DMS53 (cell line): ENCODE results near the gene GALM.
"Not testable (repeated sequence)": the region's sequence is repeated elsewhere in the genome, so short reads cannot be mapped to it uniquely, and the experiment has no call there.

Source experiments
- DNase-seq: peaks from one replicate; lab custom pipeline; 2025; lab: John Stamatoyannopoulos, UW

GALM gene

DNA sequence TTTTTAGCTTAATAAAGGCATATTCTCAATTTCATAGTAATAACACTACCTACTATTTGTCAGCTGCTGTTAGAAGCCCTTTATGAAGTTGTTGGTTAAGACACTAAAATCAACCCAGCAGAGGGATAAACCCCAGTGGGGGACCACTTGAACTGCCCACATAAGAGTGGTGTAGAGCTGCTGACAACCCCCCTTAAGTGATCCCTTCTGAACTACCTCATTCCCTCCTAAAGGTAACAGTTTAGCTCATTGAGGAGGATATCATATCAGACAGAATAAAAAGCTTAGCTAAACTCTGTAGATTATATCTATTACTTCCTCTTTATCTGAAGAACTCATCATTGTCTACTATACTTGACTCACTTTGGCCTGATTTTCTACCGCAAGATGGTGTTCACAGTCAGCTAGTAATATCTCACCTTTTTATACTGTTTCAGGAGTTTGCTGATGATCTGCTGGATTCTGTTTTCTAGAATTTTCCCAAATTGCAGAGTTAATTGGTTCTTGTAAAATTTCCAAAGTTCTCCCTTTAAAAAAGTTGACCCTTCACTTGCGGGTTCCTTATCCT, 16.2 kb downstream of the GALM start:
- no peak for DNase-seq

DNA sequence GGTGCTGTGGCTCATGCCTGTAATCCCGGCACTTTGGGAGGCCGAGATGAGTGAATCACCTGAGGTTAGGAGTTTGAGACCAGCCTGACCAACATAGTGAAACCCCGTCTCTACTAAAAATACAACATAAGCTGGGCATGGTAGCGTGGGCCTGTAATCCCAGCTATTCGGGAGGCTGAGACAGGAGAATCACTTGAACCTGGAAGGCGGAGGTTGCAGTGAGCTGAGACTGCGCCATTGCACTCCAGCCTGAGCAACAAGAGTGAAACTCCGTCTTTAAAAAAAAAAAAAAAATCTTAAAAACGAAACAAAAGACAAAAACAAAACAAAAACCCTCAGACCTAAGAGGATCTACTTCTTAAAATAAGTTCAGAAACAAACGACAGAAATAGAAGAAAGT, 16.7 kb downstream of the GALM start:
- DNase-seq = not testable (repeated sequence)

DNA sequence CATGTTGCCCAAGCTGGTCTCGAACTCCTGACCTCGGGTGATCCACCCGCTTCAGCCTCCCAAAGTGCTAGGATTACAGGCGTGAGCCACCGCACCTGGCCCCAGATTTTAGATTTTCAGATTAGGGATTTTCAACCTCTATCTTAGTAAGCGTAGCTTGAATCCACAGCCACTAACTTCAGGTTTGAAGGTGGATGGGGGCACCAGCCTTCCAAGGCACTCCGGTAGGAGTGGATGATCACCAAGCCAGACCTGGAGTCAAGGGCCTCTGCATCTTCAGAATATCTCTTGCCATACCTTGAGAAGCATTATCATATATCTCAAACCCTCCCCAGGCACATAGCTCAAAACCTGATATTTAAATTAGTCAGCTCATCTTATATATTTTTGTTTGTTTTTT, 17.9 kb downstream of the GALM start:
- DNase-seq = no peak

DNA sequence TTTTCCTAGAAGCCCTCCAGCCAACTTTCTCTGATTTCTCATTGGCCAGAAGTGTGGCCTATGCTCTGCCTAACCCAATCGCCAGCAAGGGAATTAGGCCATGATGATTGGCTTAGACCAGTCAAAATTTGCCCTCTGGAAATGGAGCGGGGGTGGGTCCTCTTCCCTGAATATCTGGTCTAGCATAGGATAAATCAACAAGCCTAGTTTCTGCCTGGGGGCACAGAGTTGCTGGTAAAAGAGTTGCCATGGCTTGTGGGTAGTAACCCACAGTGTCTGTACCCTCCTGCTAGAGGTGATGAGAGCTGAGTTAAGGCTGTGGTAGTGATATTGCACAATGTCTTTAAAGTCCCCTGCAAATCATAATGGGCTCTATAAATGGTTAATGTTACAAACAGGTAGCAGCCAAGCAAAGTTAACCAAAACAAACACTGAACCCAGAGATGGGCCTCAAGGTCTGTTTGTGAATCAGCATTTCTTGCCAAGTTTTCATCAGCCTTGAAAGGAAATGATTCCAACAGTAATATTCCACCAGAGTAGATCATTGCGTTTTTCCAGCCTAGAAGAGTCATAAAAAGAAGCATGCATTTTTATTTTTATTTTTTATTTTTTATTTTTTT, 19.3 kb downstream of the GALM start:
- DNase-seq = no peak

DNA sequence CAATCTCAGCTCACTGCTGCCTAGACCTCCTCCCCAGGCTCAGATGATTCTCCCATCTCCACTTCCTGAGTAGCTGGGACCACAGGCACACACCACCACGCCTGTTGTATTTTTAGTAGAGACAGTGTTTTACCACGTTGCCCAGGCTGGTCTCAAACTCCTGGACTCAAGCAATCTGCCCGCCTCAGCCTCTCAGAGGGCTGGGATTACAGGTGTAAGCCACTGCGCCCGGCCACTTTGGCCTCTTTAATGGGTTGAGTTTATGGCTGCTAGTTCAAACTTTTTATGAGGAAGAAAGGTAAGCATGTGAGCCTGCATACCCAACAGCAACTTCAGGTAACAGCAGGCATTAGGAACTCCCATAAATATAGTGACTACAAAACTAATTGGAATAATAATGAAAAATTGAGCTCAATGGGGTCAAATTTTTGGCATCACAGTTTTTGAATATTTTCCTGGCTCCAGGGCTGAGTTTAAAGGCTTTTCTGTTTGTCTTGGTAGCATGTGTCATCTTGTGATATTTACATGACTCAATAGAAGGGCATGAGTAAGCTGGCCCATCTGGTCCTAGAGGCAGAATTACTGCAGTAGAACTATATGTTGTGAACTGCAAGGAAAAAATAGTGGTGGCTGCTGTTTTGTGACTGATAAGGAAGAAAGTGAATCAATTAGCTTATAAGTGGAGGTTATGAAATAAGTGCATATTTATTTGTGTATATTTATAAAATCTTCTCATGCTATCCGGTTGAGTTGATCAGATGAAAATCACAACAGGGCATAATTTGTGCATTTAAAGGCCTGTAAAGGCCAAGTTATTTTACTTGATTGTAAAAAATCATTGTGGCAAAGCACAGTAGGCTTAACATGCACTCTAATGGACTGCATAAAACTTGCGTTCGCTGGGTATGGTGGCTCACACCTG, 24.8 kb downstream of the GALM start:
- DNase-seq = peak; percentile 84

DNA sequence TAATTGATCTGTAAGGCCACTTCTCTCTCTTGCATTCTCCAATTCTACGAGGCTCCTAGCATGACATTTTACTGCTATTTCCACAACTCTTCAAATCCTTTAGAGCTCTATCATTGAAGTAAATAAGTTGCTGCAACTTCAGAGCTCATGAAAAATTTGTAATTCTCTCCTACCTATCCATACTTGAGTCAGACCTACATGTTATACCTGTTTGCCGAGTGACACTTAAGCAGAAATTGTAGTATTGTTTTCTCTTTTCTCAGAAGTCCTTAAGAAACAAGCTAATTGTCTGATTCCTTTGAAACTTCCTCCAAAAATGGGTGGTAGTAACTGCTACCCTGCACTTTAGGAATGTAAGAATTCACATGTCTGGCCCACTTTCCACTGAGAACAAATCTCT, 26.1 kb downstream of the GALM start:
- DNase-seq = no peak

DNA sequence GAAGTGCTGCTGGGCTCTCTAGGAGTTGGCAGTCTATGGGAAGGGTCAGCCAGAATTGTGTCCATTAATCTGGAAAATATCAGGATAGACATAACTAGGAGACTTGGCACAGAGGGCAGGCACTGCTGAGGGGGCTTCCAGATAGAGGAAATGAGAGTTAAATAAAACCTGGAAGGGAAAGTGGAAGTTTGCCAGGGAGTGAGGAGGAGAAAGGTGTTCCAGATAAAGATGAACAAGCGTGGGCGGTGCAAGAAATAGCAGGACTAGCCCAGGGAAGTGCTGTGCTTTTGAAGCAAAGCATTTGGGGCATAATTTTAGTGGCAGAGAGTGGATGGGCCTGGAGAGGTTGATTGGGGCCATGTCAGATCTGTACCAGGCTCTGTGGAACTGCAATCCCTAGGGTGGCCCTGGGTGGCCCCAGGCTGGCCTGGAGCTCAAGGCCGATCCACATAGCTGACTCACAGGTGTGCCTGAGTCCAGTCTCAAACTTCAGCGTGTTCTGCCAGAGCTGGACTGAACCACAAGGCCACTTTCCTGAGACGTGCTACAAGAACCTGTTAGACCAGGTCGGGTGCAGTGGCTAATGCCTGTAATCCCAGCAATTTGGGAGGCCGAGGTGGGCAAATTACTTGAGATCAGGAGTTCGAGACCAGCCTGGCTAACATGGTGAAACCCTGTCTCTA, 26.9 kb downstream of the GALM start:
- DNase-seq = no peak

DNA sequence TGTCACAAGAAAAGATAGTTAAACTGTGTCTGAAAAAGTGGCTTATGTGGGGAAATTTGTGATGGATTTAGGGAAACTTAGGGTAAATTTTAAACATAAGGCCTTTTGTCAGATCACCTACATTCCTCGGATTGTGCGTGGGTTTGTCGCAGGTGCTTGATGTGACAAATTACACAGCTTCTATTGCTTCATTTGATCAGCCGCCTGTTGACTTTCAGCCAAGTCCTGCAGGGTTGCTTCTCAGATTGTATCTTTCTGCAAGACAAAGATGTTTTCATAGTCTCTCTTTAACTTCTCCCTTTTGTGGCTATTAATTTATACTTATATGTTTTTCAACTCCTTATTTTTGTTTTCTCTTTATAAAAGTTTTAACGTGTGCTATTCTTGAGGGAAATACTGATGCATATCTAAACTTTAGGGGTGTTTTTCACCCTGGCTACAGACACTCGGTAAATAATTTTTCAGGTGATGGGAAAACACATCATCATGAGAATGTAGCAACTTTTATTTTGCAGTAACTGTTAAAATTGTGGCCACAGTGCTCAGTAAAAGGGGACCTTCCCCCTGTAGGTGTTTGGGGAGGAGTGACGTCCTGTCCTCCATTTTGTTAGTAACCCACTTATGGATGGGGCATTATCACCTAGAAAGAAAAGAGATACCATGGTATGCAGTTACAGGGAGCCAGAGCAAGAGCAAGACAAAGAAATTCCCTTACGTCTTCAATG, 31.4 kb downstream of the GALM start:
- DNase-seq = no peak

DNA sequence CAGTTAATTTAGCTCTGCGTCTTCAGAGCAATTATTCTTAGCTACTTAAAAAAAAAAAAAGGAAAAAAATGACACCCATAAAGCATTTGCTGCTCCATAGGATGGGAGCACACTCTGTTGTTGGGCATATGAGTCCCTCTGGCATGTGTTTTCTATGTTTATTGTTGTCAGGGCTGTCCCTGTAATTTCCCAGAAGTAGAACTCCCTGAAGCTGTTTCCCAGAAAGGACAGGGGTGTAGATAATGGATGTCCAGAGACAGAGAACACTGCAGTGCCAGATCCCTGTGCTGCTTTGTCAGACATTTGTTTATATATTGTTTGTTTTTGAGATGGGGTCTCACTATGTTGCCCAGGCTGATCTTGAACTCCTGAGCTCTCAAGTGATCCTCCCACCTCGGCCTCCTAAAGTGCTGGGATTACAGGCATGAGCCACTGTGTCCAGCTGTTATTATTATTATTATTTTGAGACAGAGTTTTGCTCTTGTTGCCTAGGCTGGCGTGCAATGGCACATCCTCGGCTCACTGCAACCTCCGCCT, 32.6 kb downstream of the GALM start:
- DNase-seq = no peak

DNA sequence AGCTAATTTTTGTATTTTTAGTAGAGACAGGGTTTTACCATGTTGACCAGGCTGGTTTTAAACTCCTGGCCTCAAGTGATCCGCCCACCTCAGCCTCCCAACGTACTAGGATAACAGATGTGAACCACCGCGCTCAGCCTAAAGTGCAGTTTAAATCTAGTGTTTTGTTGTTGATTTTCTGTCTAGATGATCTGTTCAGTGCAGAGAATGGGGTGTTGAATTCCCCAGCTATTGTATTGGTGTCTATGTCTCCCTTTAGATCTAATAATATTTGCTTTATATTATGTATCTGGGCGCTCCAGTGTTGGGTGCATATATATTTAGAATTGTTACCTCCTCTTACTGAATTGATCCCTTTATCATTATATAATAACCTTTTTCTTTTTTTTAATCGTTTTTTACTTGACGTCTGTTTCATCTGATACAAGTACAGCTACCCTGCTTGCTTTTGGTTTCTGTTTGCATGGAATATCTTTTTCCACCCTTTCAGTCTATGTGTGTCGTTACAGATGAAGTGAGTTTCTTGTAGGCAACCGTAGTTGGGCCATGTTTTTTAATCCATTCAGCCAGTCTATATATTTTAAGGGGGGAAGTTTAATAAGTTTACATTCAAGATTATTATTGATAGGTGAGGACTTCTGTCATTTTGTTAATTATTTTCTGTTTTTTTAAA, 34.3 kb downstream of the GALM start:
- no peak for DNase-seq

DNA sequence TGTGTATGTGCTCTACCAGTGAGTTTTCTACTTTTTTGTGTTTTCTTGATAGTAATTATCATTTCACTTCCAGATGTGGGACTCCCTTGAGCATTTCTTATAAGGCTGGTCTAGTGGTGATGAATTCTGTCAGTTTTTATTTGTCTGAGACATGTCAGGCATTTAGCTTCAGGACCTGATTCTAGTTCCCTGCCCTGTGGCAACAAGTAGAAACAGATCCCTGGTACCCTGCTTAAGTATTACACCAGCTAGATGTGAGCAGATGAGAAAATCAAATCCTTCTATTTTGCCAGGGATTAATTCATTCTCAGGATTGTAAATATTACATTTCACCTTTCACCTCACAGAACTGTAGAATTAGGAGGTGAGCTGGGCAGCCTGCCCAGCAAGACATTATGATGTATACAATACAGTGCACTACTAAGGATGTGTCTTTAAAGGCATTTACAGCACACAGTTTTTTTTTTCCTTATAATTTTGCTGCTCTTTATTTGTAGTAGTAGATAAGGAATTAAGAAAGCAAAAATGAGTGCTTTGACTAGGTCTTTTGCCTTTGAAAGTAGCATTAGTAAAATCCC, 35.1 kb downstream of the GALM start:
- DNase-seq = no peak

DNA sequence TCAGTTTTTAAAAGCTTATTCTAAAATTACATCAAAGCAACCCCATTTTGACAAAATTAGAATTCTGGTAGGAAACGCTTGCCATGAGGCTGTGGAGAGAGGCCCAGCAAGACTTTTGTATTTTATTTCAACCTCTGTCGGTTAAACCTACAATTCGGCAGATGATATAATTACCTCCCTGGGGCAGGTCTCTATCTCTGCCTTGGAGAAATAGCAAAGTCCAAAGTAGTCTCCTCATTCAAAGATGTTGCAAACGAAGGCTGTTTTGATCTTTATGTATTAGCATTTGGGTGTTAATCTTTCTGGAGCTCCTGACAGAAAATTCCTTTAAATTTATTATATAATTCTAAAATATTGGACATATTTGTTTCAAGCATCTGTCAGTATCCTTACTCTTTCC, 35.6 kb downstream of the GALM start:
- DNase-seq = no peak

DNA sequence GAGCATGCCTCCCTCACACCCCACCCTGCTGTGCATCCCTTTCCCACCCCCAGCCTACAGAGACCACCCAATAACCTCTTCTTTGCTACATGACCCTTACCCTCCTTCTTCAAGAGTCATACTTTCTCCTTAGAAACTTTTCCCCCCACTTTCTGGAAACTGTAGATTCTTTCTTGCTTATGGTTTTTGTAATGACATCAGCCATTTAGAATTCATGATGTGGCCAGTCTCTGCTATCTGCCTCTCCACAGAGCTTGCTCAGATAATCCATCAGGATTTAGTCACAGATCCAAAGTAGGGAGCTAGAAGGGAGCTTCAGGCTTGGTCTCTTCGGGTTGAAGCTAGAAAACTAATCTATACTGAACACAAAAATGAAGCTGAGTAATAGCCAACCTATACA, 36.5 kb downstream of the GALM start:
- DNase-seq = no peak

DNA sequence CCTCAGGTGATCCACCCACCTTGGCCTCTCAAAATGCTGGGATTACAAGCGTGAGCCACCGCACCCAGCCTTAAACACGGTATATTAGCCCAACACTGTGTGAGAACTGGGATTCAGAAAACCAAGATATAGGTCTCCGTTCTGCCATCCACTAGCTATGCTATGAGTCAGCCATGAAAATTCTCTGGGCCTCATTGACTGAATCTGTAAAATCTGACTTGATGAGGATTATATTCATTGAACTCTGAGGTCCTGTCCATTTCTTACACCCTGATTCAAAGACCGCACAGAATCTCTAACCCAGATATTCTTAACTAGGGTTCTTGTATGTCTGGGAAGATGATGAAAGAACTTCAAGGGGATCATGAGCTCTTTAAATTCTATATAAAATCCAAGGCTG, 37.4 kb downstream of the GALM start:
- not testable (repeated sequence) for DNase-seq

DNA sequence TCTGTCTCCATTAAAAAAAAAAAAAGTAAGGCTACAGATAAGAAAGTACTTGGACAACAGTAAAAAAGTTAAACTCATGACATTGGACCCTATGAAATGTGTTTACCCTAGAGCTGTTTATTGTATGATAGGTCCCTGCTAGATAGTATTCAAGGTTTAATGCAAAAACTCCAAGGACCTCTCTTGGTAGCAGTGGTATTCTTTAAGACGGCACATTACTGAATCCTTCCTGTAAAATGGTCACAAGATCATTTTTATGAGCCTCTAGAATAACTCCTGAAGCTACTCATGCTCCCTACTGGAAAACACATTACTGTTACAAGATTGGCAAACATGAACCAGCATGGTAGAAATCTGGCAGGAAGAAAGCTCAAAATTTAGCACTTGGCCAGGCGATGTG, 38.8 kb downstream of the GALM start:
- DNase-seq = no peak

DNA sequence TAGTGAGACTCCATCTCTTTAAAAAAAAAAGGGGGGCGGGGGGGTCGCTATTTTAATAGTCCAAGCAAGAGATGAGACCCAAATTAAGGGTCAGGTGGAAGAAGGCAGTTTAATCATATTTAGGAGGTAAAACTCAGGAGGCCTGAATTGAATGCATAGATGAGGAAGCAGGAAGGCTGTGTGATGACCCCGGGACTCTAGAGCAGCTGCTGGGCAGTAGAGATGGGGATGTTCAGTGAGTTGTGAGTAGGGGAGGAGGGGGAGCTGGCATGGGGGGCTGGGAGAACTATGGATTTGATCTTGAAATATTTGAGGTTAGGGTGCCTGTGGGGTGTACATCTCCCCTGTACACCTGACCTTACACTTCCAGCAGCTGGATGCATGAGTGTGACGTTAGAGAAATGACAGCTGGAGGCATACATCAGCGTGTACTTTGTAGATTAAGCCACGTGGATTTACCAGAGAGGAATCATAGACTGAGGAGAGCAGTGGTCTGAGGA, 41.0 kb downstream of the GALM start:
- no peak for DNase-seq

DNA sequence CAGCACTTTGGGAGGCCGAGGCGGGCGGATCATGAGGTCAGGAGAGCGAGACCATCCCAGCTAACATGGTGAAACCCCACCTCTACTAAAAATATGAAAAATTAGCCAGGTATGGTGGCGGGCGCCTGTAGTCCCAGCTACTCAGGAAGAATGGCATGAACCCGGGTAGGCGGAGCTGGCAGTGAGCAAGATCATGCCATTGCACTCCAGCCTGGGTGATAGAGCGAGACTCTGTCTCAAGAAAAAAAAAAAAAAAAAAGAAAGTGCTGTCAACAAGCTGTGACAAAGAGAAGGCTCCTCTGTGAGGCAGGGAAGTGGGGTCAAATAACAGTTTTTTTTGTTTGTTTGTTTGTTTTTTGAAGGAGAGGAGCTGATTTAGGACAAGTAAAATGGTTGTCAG, 42.6 kb downstream of the GALM start:
- DNase-seq = not testable (repeated sequence)

DNA sequence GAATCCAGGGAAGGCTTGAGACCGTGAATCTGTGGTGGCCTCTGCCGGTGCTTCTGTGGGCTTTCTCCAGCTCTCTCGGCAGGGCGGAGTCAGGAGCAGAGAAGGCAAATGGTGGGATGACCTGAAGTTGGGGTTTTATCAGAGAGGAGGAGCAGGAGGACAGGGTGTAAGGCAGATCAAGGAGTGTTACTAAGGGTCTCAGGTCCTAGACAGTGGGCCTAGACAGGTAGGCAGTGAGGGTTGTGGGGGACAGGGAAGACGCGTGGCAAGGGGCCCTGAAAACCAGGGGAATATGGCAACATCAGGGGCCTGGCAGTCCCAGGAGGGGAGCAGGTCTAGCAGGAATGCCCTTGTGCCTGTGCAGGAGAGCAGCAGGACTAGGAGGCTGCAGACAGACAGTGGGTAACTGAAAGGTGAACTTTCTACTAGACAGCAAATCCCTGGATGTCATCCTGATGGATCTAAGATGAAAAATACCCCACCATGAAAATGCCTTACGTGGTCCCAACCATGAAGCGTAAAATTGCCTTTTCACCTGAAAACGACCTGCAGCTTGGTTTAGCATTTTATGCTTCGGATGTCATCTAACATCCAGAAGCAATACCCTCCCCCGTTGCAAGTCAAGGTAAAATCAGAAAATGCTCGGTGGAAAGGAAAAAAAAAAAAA, 43.1 kb downstream of the GALM start:
- no peak for DNase-seq

DNA sequence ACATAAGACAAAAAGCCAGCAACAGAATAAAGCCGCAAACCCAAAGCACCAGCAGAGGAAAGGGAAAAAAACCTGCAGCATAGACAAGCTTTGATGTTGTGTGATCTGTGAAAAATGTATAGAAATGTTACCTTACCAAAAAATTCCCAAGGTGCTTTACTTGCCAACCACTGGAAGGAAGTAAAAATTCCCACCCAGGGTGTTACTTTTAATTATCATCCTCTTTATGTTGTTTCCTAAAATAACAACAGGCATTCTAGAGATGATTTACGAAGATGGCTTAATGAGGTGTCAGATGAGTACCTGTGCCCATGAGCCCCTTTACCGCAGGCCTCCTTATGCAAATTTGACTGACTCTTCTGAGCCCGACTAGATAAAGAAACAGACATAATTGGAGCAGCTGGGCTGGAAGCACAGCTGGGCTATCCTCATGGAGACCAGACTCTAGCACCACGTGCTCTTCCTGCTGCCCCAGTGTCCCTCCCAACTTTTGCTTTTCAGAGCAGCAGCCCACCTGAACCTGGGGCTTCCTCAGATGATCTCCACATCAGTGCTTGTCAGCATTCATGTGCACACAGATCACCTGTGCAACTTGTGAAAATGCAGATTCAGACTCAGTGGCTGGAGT, 43.8 kb downstream of the GALM start:
- DNase-seq = no peak

DNA sequence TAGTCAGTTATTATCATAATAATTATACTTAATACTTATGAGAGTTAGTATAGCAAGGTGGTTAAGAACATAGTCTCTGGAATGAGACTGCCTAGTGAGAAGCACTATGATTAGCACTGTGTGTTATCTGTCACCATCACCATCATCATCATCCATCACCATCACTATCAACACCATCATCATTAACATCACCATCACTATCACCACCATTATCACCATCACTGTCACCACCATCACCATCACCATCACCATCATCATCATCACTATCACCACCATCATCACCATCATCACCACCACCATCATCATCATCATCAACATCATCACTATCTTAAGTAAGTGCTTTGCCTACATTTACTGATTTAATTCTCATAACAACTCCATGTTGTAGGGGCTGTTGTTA, 45.6 kb downstream of the GALM start:
- DNase-seq = no peak
